Loucy (cell line): ENCODE results near the gene HOGA1.
"Not testable (repeated sequence)": the region's sequence is repeated elsewhere in the genome, so short reads cannot be mapped to it uniquely, and the experiment has no call there.

ENCODE experiments used
- H2AFZ ChIP-seq: fragments of 200-600 bp; sonication (generic); 2 replicates; pipeline ENCODE4 v1.6.0; 2016; ENCODE audit warnings: antibody characterized with exemption, mild to moderate bottlenecking, low read length, moderate library complexity
- H3F3A ChIP-seq: fragments of 200-600 bp; 2 replicates; pipeline ENCODE4 v1.6.0; 2016; ENCODE audit warnings: antibody characterized with exemption, low read depth, mild to moderate bottlenecking
- H3K27me3 ChIP-seq: fragments of 200-600 bp; sonication (generic); 2 replicates; pipeline ENCODE4 v1.6.1; 2014; ENCODE audit warnings: low read length, mild to moderate bottlenecking; ENCODE audit not compliant: insufficient read depth, poor library complexity, severe bottlenecking
- H3K36me3 ChIP-seq: fragments of 200-600 bp; sonication (generic); 2 replicates; pipeline ENCODE4 v1.6.1; 2016; ENCODE audit warnings: low read length; ENCODE audit not compliant: insufficient read depth
- H3K4me1 ChIP-seq: fragments of 200-600 bp; sonication (generic); 2 replicates; pipeline ENCODE4 v1.5.1; 2014; ENCODE audit warnings: low read length, mild to moderate bottlenecking; ENCODE audit not compliant: insufficient read depth, poor library complexity, severe bottlenecking
- H3K4me2 ChIP-seq: fragments of 200-600 bp; sonication (generic); 2 replicates; pipeline ENCODE4 v1.6.0; 2014; ENCODE audit warnings: antibody characterized with exemption, low read length, low read depth, mild to moderate bottlenecking; ENCODE audit not compliant: poor library complexity, severe bottlenecking
- H3K4me3 ChIP-seq: fragments of 200-600 bp; sonication (generic); 2 replicates; pipeline ENCODE4 v1.5.1; 2014; ENCODE audit warnings: low read length, mild to moderate bottlenecking, mixed read lengths; ENCODE audit not compliant: poor library complexity, severe bottlenecking
- H3K79me2 ChIP-seq: fragments of 200-600 bp; sonication (generic); 2 replicates; pipeline ENCODE4 v1.6.1; 2014; ENCODE audit warnings: low read length; ENCODE audit not compliant: insufficient read depth
- H3K9ac ChIP-seq: fragments of 200-600 bp; sonication (generic); 2 replicates; pipeline ENCODE4 v1.6.0; 2014; ENCODE audit warnings: mild to moderate bottlenecking, low read depth, low read length, moderate library complexity; ENCODE audit not compliant: poor library complexity, severe bottlenecking
- H3K9me2 ChIP-seq: fragments of 200-600 bp; sonication (generic); replicated peaks from 2 replicates; pipeline ENCODE4 v1.6.1; 2016; ENCODE audit warnings: low read depth, low read length, mixed read lengths
- H3K9me3 ChIP-seq: fragments of 200-600 bp; sonication (generic); 2 replicates; pipeline ENCODE4 v1.6.1; 2014; ENCODE audit warnings: mild to moderate bottlenecking, antibody characterized with exemption, low read length, low read depth; ENCODE audit not compliant: insufficient read depth
- H4K20me1 ChIP-seq: fragments of 200-600 bp; sonication (generic); 2 replicates; pipeline ENCODE4 v1.6.0; 2014; ENCODE audit warnings: antibody characterized with exemption, low read length, mild to moderate bottlenecking; ENCODE audit not compliant: insufficient read depth, poor library complexity, severe bottlenecking
- CTCF ChIP-seq: fragments of 200-600 bp; sonication (generic); conservative IDR thresholded peaks from 2 replicates; pipeline ENCODE4 v1.5.1; 2014; ENCODE audit warnings: mild to moderate bottlenecking, antibody characterized with exemption, low read length
- EZH2phosphoT487 ChIP-seq: fragments of 200-600 bp; IDR thresholded peaks from 2 replicates; pipeline ENCODE4 v1.6.1; 2018; ENCODE audit warnings: antibody characterized with exemption, mild to moderate bottlenecking, moderate library complexity, borderline replicate concordance

Gene HOGA1

GRCh38 chr10:97573672-97574071, 10.5 kb upstream of the HOGA1 start:
- no peaks in the 10 kb centered on the region for H3K9me3 ChIP-seq
- no peaks in the 10 kb centered on the region for H3K27me3 ChIP-seq
- no peaks in the 10 kb centered on the region for H3F3A ChIP-seq
- H4K20me1 ChIP-seq = no peaks in the 10 kb centered on the region
- H3K36me3 ChIP-seq = no peaks in the 10 kb centered on the region
- TF ChIP-seq EZH2phosphoT487 = no peak
- TF ChIP-seq CTCF = no peak
- no peaks in the 10 kb centered on the region for H3K9me2 ChIP-seq
- no peak overlapping the region for H3K4me2 ChIP-seq
- no peak overlapping the region for H3K9ac ChIP-seq
- H3K4me1 ChIP-seq = no peaks in the 10 kb centered on the region
- no peak overlapping the region for H2AFZ ChIP-seq
- H3K4me3 ChIP-seq = no peak overlapping the region
- H3K79me2 ChIP-seq = no peaks in the 10 kb centered on the region

GRCh38 chr10:97574374-97575126, 9.6 kb upstream of the HOGA1 start:
- Histone ChIP-seq H3K4me3 (no peak overlapping the region), H3K9me3 (no peaks in the 10 kb centered on the region), H3F3A (no peaks in the 10 kb centered on the region), H3K4me1 (no peaks in the 10 kb centered on the region), H3K4me2 (no peak overlapping the region), H3K79me2 (no peaks in the 10 kb centered on the region), H4K20me1 (no peaks in the 10 kb centered on the region), H3K36me3 (no peaks in the 10 kb centered on the region), H3K9me2 (no peaks in the 10 kb centered on the region), H2AFZ (no peak overlapping the region), H3K9ac (no peak overlapping the region), H3K27me3 (no peaks in the 10 kb centered on the region)
- TF ChIP-seq CTCF = no peak
- TF ChIP-seq EZH2phosphoT487 = no peak

GRCh38 chr10:97575127-97575668, 9.0 kb upstream of the HOGA1 start:
- no peak overlapping the region for H3K4me2 ChIP-seq
- TF ChIP-seq EZH2phosphoT487 (no peak), CTCF (no peak)
- H3K9ac ChIP-seq = no peak overlapping the region
- H3K9me2 ChIP-seq = no peaks in the 10 kb centered on the region
- no peaks in the 10 kb centered on the region for H3K9me3 ChIP-seq
- no peak overlapping the region for H2AFZ ChIP-seq
- H3K4me1 ChIP-seq = peaks cover 2% of the 10 kb centered on the region
- no peaks in the 10 kb centered on the region for H3K79me2 ChIP-seq
- no peaks in the 10 kb centered on the region for H4K20me1 ChIP-seq
- H3K27me3 ChIP-seq = no peaks in the 10 kb centered on the region
- no peak overlapping the region for H3K4me3 ChIP-seq
- H3F3A ChIP-seq = no peaks in the 10 kb centered on the region
- H3K36me3 ChIP-seq = no peaks in the 10 kb centered on the region

GRCh38 chr10:97576487-97576886, 7.7 kb upstream of the HOGA1 start:
- H3F3A ChIP-seq, H3K36me3 ChIP-seq, H3K27me3 ChIP-seq, H3K9ac ChIP-seq, H3K79me2 ChIP-seq, H3K4me2 ChIP-seq, H2AFZ ChIP-seq, H4K20me1 ChIP-seq, H3K9me3 ChIP-seq, H3K9me2 ChIP-seq, H3K4me3 ChIP-seq, H3K4me1 ChIP-seq: not testable (repeated sequence)
